ENCODE measurements around the gene TMEM198.

- TF ChIP-seq CTCF (IDR thresholded peaks at IDR 0.05; ENCODE audit: poor library complexity, severe bottlenecking) (no peak), REST (IDR thresholded peaks at IDR 0.05; ENCODE audit: borderline replicate concordance) (no peak), POLR2AphosphoS5 (IDR thresholded peaks at IDR 0.05) (no peak), MXI1 (conservative IDR thresholded peaks at IDR 0.05; ENCODE audit: poor library complexity, severe bottlenecking) (no peak), SMC3 (conservative IDR thresholded peaks at IDR 0.05; ENCODE audit: poor library complexity) (no peak), EZH2 (IDR thresholded peaks at IDR 0.05; ENCODE audit: borderline replicate concordance, insufficient read depth, low read length, poor library complexity, severe bottlenecking) (no peak), TAF1 (IDR thresholded peaks at IDR 0.05; ENCODE audit: low read depth) (no peak), EP300 (conservative IDR thresholded peaks at IDR 0.05; ENCODE audit: poor library complexity, severe bottlenecking) (no peak), RAD21 (conservative IDR thresholded peaks at IDR 0.05) (no peak)
Measured at GRCh38 chr2:219523031-219523671, 20.7 kb upstream of the TMEM198 start.
